A673 (cell line): Measurements from ENCODE around the gene PRXL2A.

Source experiments
- CTCF ChIP-seq: fragments of 300-800, 200-600 bp; sonication (generic); conservative IDR thresholded peaks from 2 replicates; pipeline ENCODE4 v1.5.1; 2017; ENCODE audit warnings: low read depth, mild to moderate bottlenecking, antibody characterized with exemption, low read length, moderate library complexity, mixed read lengths
- EZH2 ChIP-seq: fragments of 200-600 bp; sonication (generic); IDR thresholded peaks from 2 replicates; pipeline ENCODE4 v1.6.1; 2017; ENCODE audit warnings: borderline replicate concordance, low read depth, mild to moderate bottlenecking, mixed read lengths, antibody characterized with exemption, low read length; ENCODE audit not compliant: poor library complexity, severe bottlenecking

- TF ChIP-seq CTCF (no peak), EZH2 (no peak)
Observed at GRCh38 chr10:80471001-80471400, 62.6 kb downstream of the PRXL2A start.
